HEK293 (cell line): Measurements from ENCODE around the gene FAAH.

ENCODE experiments used
- CTCF ChIA-PET: fragments of 350-600 bp; formaldehyde crosslinking; extraction: SDS; loops from one replicate; lab custom pipeline; 2021; ENCODE audit warnings: antibody characterized with exemption; lab: Yijun Ruan, JAX
- POLR2A ChIA-PET: fragments of 300-600 bp; formaldehyde crosslinking; extraction: SDS; loops from one replicate; lab custom pipeline; 2020; ENCODE audit warnings: antibody characterized with exemption, inconsistent platforms; lab: Yijun Ruan, JAX
- H3K27ac ChIP-seq: fragments of 200-500 bp; sonication (Bioruptor generic); 2 replicates; pipeline ENCODE4 v1.5.1; 2014; ENCODE audit warnings: low read depth, low read length, control low read depth, inconsistent platforms; ENCODE audit errors: extremely low read depth
- H3K36me3 ChIP-seq, 2 experiments: fragments of 200-500 bp in 1 of 2; sonication (Bioruptor generic) in 1 of 2; 1 replicate in 1 of 2; 2 replicates in 1 of 2; pipeline ENCODE4 v1.5.1; 2014 to 2017; ENCODE audit warnings: inconsistent platforms in 2 of 2, low read length in 2 of 2; ENCODE audit not compliant: control insufficient read depth in 2 of 2, insufficient read depth in 1 of 2
- H3K4me1 ChIP-seq: fragments of 200-500 bp; sonication (Bioruptor generic); 2 replicates; pipeline ENCODE4 v1.5.1; 2014; ENCODE audit warnings: mild to moderate bottlenecking, low read length, inconsistent platforms; ENCODE audit not compliant: control insufficient read depth, insufficient read depth
- H3K4me3 ChIP-seq: 2 replicates; pipeline ENCODE4 v1.5.1; 2011; ENCODE audit warnings: low read depth, mild to moderate bottlenecking, control low read depth, low read length, moderate library complexity
- H3K9me3 ChIP-seq: fragments of 200-500 bp; sonication (Bioruptor generic); 2 replicates; pipeline ENCODE4 v1.5.1; 2014; ENCODE audit warnings: low read depth, low read length, inconsistent platforms; ENCODE audit not compliant: control insufficient read depth, insufficient read depth
- CTCF ChIP-seq: fragments of 450-650 bp; formaldehyde crosslinking; IDR thresholded peaks from 2 replicates; pipeline ENCODE4 v1.5.1; 2016; ENCODE audit warnings: missing biosample characterization, missing genetic modification characterization
- HOXA7 ChIP-seq: sonication (generic); formaldehyde crosslinking; IDR thresholded peaks from 2 replicates; pipeline ENCODE4 v1.8.1; 2022; ENCODE audit warnings: missing genetic modification reagents, borderline replicate concordance
- KLF1 ChIP-seq: fragments of 450-650 bp; formaldehyde crosslinking; IDR thresholded peaks from 2 replicates; pipeline ENCODE4 v1.5.1; 2016; ENCODE audit warnings: missing biosample characterization, missing genetic modification characterization
- ZBTB8A ChIP-seq: fragments of 450-650 bp; formaldehyde crosslinking; IDR thresholded peaks from 2 replicates; pipeline ENCODE4 v1.5.1; 2016; ENCODE audit warnings: missing biosample characterization, missing genetic modification characterization
- ZFP69B ChIP-seq: fragments of 450-650 bp; formaldehyde crosslinking; IDR thresholded peaks from 2 replicates; pipeline ENCODE4 v1.5.1; 2016; ENCODE audit warnings: missing biosample characterization, missing genetic modification characterization
- ZNF19 ChIP-seq: fragments of 450-650 bp; formaldehyde crosslinking; IDR thresholded peaks from 2 replicates; pipeline ENCODE4; 2016; ENCODE audit warnings: missing biosample characterization, missing genetic modification characterization, low read depth
- ZNF223 ChIP-seq: fragments of 450-650 bp; formaldehyde crosslinking; IDR thresholded peaks from 2 replicates; pipeline ENCODE4 v1.5.1; 2016; ENCODE audit warnings: missing biosample characterization, missing genetic modification characterization
- ZNF239 ChIP-seq: fragments of 450-650 bp; formaldehyde crosslinking; IDR thresholded peaks from 2 replicates; pipeline ENCODE4 v1.5.1; 2016; ENCODE audit warnings: missing biosample characterization, missing genetic modification characterization
- ZNF274 ChIP-seq, 2 experiments: fragments of 200-500 bp in 1 of 2; fragments of 450-650 bp in 1 of 2; sonication (Bioruptor generic) in 1 of 2; formaldehyde crosslinking in 1 of 2; IDR thresholded peaks; 2 replicates each; pipeline versions ENCODE4 v1.5.1 to v1.6.1; 2014 to 2016; ENCODE audit warnings: borderline replicate concordance in 1 of 2, inconsistent platforms in 1 of 2, low read length in 1 of 2, missing biosample characterization in 1 of 2, missing genetic modification characterization in 1 of 2
- ZNF366 ChIP-seq: fragments of 450-650 bp; formaldehyde crosslinking; conservative IDR thresholded peaks from 2 replicates; pipeline ENCODE4 v1.5.1; 2016; ENCODE audit warnings: missing biosample characterization, missing genetic modification characterization
- ZNF555 ChIP-seq: fragments of 450-650 bp; formaldehyde crosslinking; conservative IDR thresholded peaks from 2 replicates; pipeline ENCODE4 v1.5.1; 2017; ENCODE audit warnings: missing biosample characterization, mild to moderate bottlenecking, missing genetic modification characterization, inconsistent platforms
- ZNF596 ChIP-seq: fragments of 450-650 bp; IDR thresholded peaks from 2 replicates; pipeline ENCODE4 v1.5.0; 2018; ENCODE audit warnings: missing biosample characterization, mild to moderate bottlenecking, missing genetic modification characterization, moderate library complexity
- ZNF626 ChIP-seq: fragments of 450-650 bp; sonication (Bioruptor Pico); formaldehyde crosslinking; IDR thresholded peaks from 2 replicates; pipeline ENCODE4 v1.5.1; 2018; ENCODE audit warnings: missing biosample characterization, missing genetic modification characterization, inconsistent platforms
- ZNF654 ChIP-seq: fragments of 450-650 bp; formaldehyde crosslinking; IDR thresholded peaks from 2 replicates; pipeline ENCODE4 v1.5.1; 2016; ENCODE audit warnings: low read depth, missing biosample characterization, missing genetic modification characterization
- ZNF677 ChIP-seq: fragments of 450-650 bp; IDR thresholded peaks from 2 replicates; pipeline ENCODE4 v1.5.0; 2018; ENCODE audit warnings: missing biosample characterization, mild to moderate bottlenecking, missing genetic modification characterization, moderate library complexity
- ZNF777 ChIP-seq: fragments of 450-650 bp; formaldehyde crosslinking; IDR thresholded peaks from 2 replicates; pipeline ENCODE4 v1.5.1; 2017; ENCODE audit warnings: missing biosample characterization, missing genetic modification characterization, borderline replicate concordance
- TF ChIP-seq, protein P1 (sequence below): fragments of 450-650 bp; formaldehyde crosslinking; IDR thresholded peaks from 2 replicates; pipeline ENCODE4 v1.5.1; 2016; ENCODE audit warnings: missing biosample characterization, missing genetic modification characterization
- TF ChIP-seq, protein P2 (sequence below): fragments of 450-650 bp; IDR thresholded peaks from 2 replicates; pipeline ENCODE4 v1.5.1; 2018; ENCODE audit warnings: missing biosample characterization, mild to moderate bottlenecking, missing genetic modification characterization

FAAH gene

GRCh38 chr1:46420533-46420915 is 26.4 kb downstream of the FAAH start:
- TF ChIP-seq ZNF777 (tag by site-specific recombination) (no peak), ZNF19 (tag by site-specific recombination) (no peak), ZNF677 (tag by site-specific recombination) (no peak), ZNF239 (no peak), ZNF654 (tag by site-specific recombination) (no peak), ZFP69B (tag by site-specific recombination) (no peak), ZNF626 (tag by site-specific recombination) (no peak), ZNF274 (IDR thresholded peaks at IDR 0.05; ENCODE audit: low read length) (no peak), ZNF274 (tag by site-specific recombination; IDR thresholded peaks at IDR 0.05; ENCODE audit: borderline replicate concordance) (no peak), ZNF596 (no peak), CTCF (tag by site-specific recombination) (no peak), ZNF555 (tag by site-specific recombination) (no peak), HOXA7 (no peak)
- TF ChIP-seq, protein P1, sequence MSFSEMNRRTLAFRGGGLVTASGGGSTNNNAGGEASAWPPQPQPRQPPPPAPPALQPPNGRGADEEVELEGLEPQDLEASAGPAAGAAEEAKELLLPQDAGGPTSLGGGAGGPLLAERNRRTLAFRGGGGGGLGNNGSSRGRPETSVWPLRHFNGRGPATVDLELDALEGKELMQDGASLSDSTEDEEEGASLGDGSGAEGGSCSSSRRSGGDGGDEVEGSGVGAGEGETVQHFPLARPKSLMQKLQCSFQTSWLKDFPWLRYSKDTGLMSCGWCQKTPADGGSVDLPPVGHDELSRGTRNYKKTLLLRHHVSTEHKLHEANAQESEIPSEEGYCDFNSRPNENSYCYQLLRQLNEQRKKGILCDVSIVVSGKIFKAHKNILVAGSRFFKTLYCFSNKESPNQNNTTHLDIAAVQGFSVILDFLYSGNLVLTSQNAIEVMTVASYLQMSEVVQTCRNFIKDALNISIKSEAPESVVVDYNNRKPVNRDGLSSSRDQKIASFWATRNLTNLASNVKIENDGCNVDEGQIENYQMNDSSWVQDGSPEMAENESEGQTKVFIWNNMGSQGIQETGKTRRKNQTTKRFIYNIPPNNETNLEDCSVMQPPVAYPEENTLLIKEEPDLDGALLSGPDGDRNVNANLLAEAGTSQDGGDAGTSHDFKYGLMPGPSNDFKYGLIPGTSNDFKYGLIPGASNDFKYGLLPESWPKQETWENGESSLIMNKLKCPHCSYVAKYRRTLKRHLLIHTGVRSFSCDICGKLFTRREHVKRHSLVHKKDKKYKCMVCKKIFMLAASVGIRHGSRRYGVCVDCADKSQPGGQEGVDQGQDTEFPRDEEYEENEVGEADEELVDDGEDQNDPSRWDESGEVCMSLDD (tag by site-specific recombination) = no peak
- TF ChIP-seq, protein P2, sequence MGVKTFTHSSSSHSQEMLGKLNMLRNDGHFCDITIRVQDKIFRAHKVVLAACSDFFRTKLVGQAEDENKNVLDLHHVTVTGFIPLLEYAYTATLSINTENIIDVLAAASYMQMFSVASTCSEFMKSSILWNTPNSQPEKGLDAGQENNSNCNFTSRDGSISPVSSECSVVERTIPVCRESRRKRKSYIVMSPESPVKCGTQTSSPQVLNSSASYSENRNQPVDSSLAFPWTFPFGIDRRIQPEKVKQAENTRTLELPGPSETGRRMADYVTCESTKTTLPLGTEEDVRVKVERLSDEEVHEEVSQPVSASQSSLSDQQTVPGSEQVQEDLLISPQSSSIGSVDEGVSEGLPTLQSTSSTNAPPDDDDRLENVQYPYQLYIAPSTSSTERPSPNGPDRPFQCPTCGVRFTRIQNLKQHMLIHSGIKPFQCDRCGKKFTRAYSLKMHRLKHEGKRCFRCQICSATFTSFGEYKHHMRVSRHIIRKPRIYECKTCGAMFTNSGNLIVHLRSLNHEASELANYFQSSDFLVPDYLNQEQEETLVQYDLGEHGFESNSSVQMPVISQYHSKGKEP (tag by site-specific recombination) = no peak
- Histone ChIP-seq H3K9me3 (no peaks in the 10 kb centered on the region), H3K27ac (no peak overlapping the region), H3K4me3 (no peak overlapping the region), H3K4me1 (no peaks in the 10 kb centered on the region), H3K36me3 (no peaks in the 10 kb centered on the region)
- ChIA-PET CTCF (interaction anchor here (0.5 to 2.8 kb wide), 5 partner anchors 9 to 356 kb away, joined by 3 to 19 read pairs (median 3); no protein-coding TSS in a partner anchor), POLR2A (no interaction called here)

GRCh38 chr1:46421739-46422138 is 27.6 kb downstream of the FAAH start:
- Histone ChIP-seq H3K9me3 (no peaks in the 10 kb centered on the region), H3K36me3 (no peaks in the 10 kb centered on the region), H3K4me1 (no peaks in the 10 kb centered on the region), H3K4me3 (no peak overlapping the region), H3K27ac (no peak overlapping the region)
- CTCF ChIA-PET = interaction anchor here (0.6 to 2.8 kb wide), 7 partner anchors 10 to 154 kb away, joined by 3 to 19 read pairs (median 3); no protein-coding TSS in a partner anchor
- POLR2A ChIA-PET = no interaction called here
- TF ChIP-seq ZBTB8A (no peak), KLF1 (tag by site-specific recombination) (no peak), ZNF366 (tag by site-specific recombination) (no peak), ZNF223 (no peak)
